A549 (cell line): ENCODE results near the gene SAMD4B. TPM values are rescaled to one million over a fixed set of nuclear protein-coding genes. Genes with fewer than 3 reads are reported as not detected.
A peak's percentile ranks its signal among the peaks of the same experiment; 100 is the strongest.

Experiments
- ATAC-seq, 2 experiments: fragments of 200-7000 bp in 1 of 2; fragments of >200 bp in 1 of 2; cut with Nextera tagmentation in 1 of 2; cut with Tn5 transposase in 1 of 2; 3 replicates each; pipeline versions ENCODE4 v1.8.0 to v1.9.1; 2018 to 2020; ENCODE audit warnings: mild to moderate bottlenecking in 1 of 2, moderate library complexity in 1 of 2
- CTCF ChIA-PET: fragments of 300-600 bp; sonication (Branson Sonifier 250); formaldehyde crosslinking; extraction: SDS; loops from one replicate; lab custom pipeline; 2021; ENCODE audit warnings: antibody characterized with exemption, inconsistent platforms; lab: Yijun Ruan, JAX
- POLR2A ChIA-PET: fragments of 350-600 bp; formaldehyde crosslinking; extraction: SDS; loops from one replicate; lab custom pipeline; 2021; ENCODE audit warnings: antibody characterized with exemption, inconsistent platforms; lab: Yijun Ruan, JAX
- DNase-seq, 2 experiments: peaks; one replicate each; pipeline versions ENCODE4 v3.0.0 to v3.0.0-alpha.2; 2011 to 2016; ENCODE audit warnings: low read depth in 1 of 2, low spot score in 1 of 2
- FAIRE-seq: peaks from 2 replicates; lab custom pipeline; 2011; peaks lifted over from hg19 to GRCh38; lab: Jason Lieb, UNC
- H3K27ac ChIP-seq, 2 experiments: fragments of >200 bp; sonication (Bioruptor Twin); formaldehyde crosslinking; 3 replicates each; pipeline ENCODE4 v1.5.1; 2016 to 2017
- H3K4me1 ChIP-seq: fragments of >200 bp; sonication (Bioruptor Twin); formaldehyde crosslinking; 3 replicates; pipeline ENCODE4 v1.6.1; 2016
- H3K4me2 ChIP-seq: fragments of >200 bp; sonication (Bioruptor Twin); formaldehyde crosslinking; 3 replicates; pipeline ENCODE4 v1.6.1; 2016
- H3K4me3 ChIP-seq: fragments of >200 bp; sonication (Bioruptor Twin); formaldehyde crosslinking; 3 replicates; pipeline ENCODE4 v1.5.1; 2016
- H3K9me3 ChIP-seq: fragments of >200 bp; sonication (Bioruptor Twin); formaldehyde crosslinking; 3 replicates; pipeline ENCODE4 v1.6.1; 2016
- ATOH8 ChIP-seq: fragments of 250-450 bp; sonication (Bioruptor Pico); IDR thresholded peaks from 2 replicates; pipeline ENCODE4 v1.5.0; 2020; ENCODE audit warnings: low read depth, mild to moderate bottlenecking, moderate library complexity
- BHLHE40 ChIP-seq: IDR thresholded peaks from 2 replicates; pipeline ENCODE4 v1.6.1; 2012; ENCODE audit warnings: low read depth, low read length, inconsistent platforms
- CBX2 ChIP-seq: fragments of 200-600 bp; sonication (generic); IDR thresholded peaks from 2 replicates; pipeline ENCODE4 v1.6.1; 2016; ENCODE audit warnings: low read depth, mild to moderate bottlenecking, borderline replicate concordance
- CEBPB ChIP-seq, 2 experiments: fragments of >200 bp in 1 of 2; sonication (Bioruptor Twin) in 1 of 2; formaldehyde crosslinking in 1 of 2; IDR thresholded peaks; 2 replicates each; pipeline ENCODE4 v1.6.1; 2012 to 2016
- CHD2 ChIP-seq: fragments of 150-350 bp; IDR thresholded peaks from 2 replicates; pipeline ENCODE4 v1.6.1; 2014; ENCODE audit warnings: low read length; ENCODE audit not compliant: partially characterized antibody
- EHF ChIP-seq: fragments of 250-450 bp; sonication (Bioruptor Pico); IDR thresholded peaks from 2 replicates; pipeline ENCODE4 v1.5.0; 2020; ENCODE audit warnings: mild to moderate bottlenecking
- EHMT2 ChIP-seq: fragments of 200-600 bp; sonication (generic); IDR thresholded peaks from 2 replicates; pipeline ENCODE4 v1.6.1; 2016; ENCODE audit warnings: antibody characterized with exemption, low read depth, mild to moderate bottlenecking, moderate library complexity
- ELK1 ChIP-seq: fragments of 150-350 bp; IDR thresholded peaks from 2 replicates; pipeline ENCODE4 v1.6.1; 2014; ENCODE audit warnings: low read depth, mild to moderate bottlenecking, low read length
- EP300 ChIP-seq, 2 experiments: fragments of >200 bp; sonication (Bioruptor Twin); formaldehyde crosslinking; IDR thresholded peaks; 2 replicates in 1 of 2; 3 replicates in 1 of 2; pipeline ENCODE4 v1.6.1; 2016 to 2017
- HDAC2 ChIP-seq: fragments of 200-600 bp; sonication (generic); IDR thresholded peaks from 2 replicates; pipeline ENCODE4 v1.6.1; 2016
- HOXB5 ChIP-seq: fragments of 250-450 bp; sonication (Bioruptor Pico); IDR thresholded peaks from 2 replicates; pipeline ENCODE4 v1.5.0; 2020; ENCODE audit warnings: mild to moderate bottlenecking, moderate library complexity
- JUN ChIP-seq, 2 experiments: fragments of >200 bp; sonication (Bioruptor Twin); formaldehyde crosslinking; IDR thresholded peaks; 2 replicates in 1 of 2; 3 replicates in 1 of 2; pipeline ENCODE4 v1.6.1; 2016 to 2017
- KDM1A ChIP-seq: fragments of 200-600 bp; sonication (generic); IDR thresholded peaks from 2 replicates; pipeline ENCODE4 v1.6.1; 2016; ENCODE audit warnings: low read depth, mild to moderate bottlenecking
- KDM5A ChIP-seq: fragments of 200-600 bp; sonication (generic); IDR thresholded peaks from 2 replicates; pipeline ENCODE4 v1.6.1; 2016; ENCODE audit warnings: antibody characterized with exemption, mild to moderate bottlenecking
- MAFK ChIP-seq: fragments of 450-650 bp; IDR thresholded peaks from 2 replicates; pipeline ENCODE4 v1.6.1; 2014; ENCODE audit not compliant: partially characterized antibody
- NFE2L2 ChIP-seq: fragments of 150-350 bp; conservative IDR thresholded peaks from 2 replicates; pipeline ENCODE4 v1.6.1; 2014; ENCODE audit warnings: low read length
- PHF8 ChIP-seq: fragments of 200-600 bp; sonication (generic); IDR thresholded peaks from 2 replicates; pipeline ENCODE4 v1.6.1; 2016; ENCODE audit warnings: low read depth, mild to moderate bottlenecking, antibody characterized with exemption, moderate library complexity, borderline replicate concordance
- POLR2A ChIP-seq: IDR thresholded peaks from 2 replicates; pipeline ENCODE4 v1.6.1; 2012; ENCODE audit warnings: mild to moderate bottlenecking, low read length
- POLR2AphosphoS2 ChIP-seq: conservative IDR thresholded peaks from 2 replicates; pipeline ENCODE4 v1.6.1; 2012; ENCODE audit warnings: low read length, improper control_type of control experiment, inconsistent platforms
- RAD21 ChIP-seq, 2 experiments: fragments of >200 bp in 1 of 2; sonication (Bioruptor Twin) in 1 of 2; formaldehyde crosslinking in 1 of 2; IDR thresholded peaks in 1 of 2; conservative IDR thresholded peaks in 1 of 2; 2 replicates in 1 of 2; 3 replicates in 1 of 2; pipeline ENCODE4 v1.6.1; 2012 to 2018; ENCODE audit warnings: inconsistent platforms in 1 of 2
- RARB ChIP-seq: fragments of 250-450 bp; sonication (Bioruptor Pico); IDR thresholded peaks from 2 replicates; pipeline ENCODE4 v1.8.0; 2021; ENCODE audit warnings: mild to moderate bottlenecking, moderate library complexity
- RNF2 ChIP-seq: fragments of 200-600 bp; sonication (generic); IDR thresholded peaks from 2 replicates; pipeline ENCODE4 v1.6.1; 2016; ENCODE audit warnings: low read depth, mild to moderate bottlenecking, antibody characterized with exemption, moderate library complexity, borderline replicate concordance
- SREBF2 ChIP-seq: fragments of 450-650 bp; IDR thresholded peaks from 2 replicates; pipeline ENCODE4 v1.6.1; 2014; ENCODE audit warnings: mild to moderate bottlenecking, moderate library complexity
- ZFP36 ChIP-seq: fragments of 450-650 bp; IDR thresholded peaks from 2 replicates; pipeline ENCODE4 v1.6.1; 2014; ENCODE audit warnings: borderline replicate concordance; ENCODE audit not compliant: partially characterized antibody
- ZNF302 ChIP-seq: fragments of 250-450 bp; sonication (Bioruptor Pico); IDR thresholded peaks from 2 replicates; pipeline ENCODE4 v1.9.0; 2021; ENCODE audit warnings: inconsistent platforms, mild to moderate bottlenecking, moderate library complexity
- ZSCAN20 ChIP-seq: fragments of 250-450 bp; sonication (Bioruptor Pico); IDR thresholded peaks from 2 replicates; pipeline ENCODE4 v1.8.0; 2022; ENCODE audit warnings: mild to moderate bottlenecking, moderate library complexity
- WGBS: methylation state at CpG from one replicate; pipeline ENCODE4 v1.1.6; 2017; ENCODE audit errors: missing lambda C conversion rate; 5-methylcytosine and 5-hydroxymethylcytosine counted together
- polyA plus RNA-seq, 4 experiments: library from polyadenylated mRNA; depleted of rRNA in 3 of 4; stranded (reverse); fragments of >200 nt; fragmentation: RNase III in 1 of 4; extraction: RNeasy Plus Mini Kit Qiagen cat#74134 plus additional on column Dnase treatment in 1 of 4; gene quantifications; 2 replicates in 3 of 4; 3 replicates in 1 of 4; pipeline ENCODE4 v1.2.3, GENCODE V29; 2011 to 2017
- TF ChIP-seq, protein P1 (sequence below): IDR thresholded peaks from 2 replicates; pipeline ENCODE4 v1.6.1; 2012; ENCODE audit warnings: low read depth, borderline replicate concordance
- TF ChIP-seq, protein P2 (sequence below): fragments of 200-600 bp; sonication (generic); IDR thresholded peaks from 2 replicates; pipeline ENCODE4 v1.6.1; 2016; ENCODE audit warnings: antibody characterized with exemption, mild to moderate bottlenecking, moderate library complexity

Gene SAMD4B
- polyA plus RNA-seq, 2 of the 4 experiments (the other 2 are of a cell fraction): 82.1 to 118 TPM

GRCh38 chr19:39314016-39314728, 28.0 kb upstream of the SAMD4B start:
- TF ChIP-seq POLR2A (no peak; the same call in 1 of the 2 replicates), RNF2 (no peak), ZFP36 (no peak), RARB (CRISPR knock-in tag) (no peak), JUN (IDR thresholded peaks at IDR 0.05) (no peak), ZNF302 (CRISPR knock-in tag) (no peak), BHLHE40 (no peak), POLR2AphosphoS2 (no peak), CEBPB (IDR thresholded peaks at IDR 0.05) (no peak), CBX2 (no peak), NFE2L2 (no peak), PHF8 (no peak)
- TF ChIP-seq, protein P1, sequence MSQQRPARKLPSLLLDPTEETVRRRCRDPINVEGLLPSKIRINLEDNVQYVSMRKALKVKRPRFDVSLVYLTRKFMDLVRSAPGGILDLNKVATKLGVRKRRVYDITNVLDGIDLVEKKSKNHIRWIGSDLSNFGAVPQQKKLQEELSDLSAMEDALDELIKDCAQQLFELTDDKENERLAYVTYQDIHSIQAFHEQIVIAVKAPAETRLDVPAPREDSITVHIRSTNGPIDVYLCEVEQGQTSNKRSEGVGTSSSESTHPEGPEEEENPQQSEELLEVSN: no peak
- DNase-seq (no peak), FAIRE-seq (no peak), ATAC-seq (no peak)
- Histone ChIP-seq H3K27ac (no peak overlapping the region), H3K4me1 (no peaks in the 10 kb centered on the region), H3K4me3 (no peak overlapping the region), H3K4me2 (no peak overlapping the region), H3K9me3 (no peaks in the 10 kb centered on the region)
- 95% methylated on average over 64 of the region's 64 CpGs for whole genome bisulfite sequencing
- ChIA-PET CTCF (interaction anchor here (0.5 to 9.1 kb wide), 7 partner anchors 8 to 422 kb away, joined by 3 to 86 read pairs (median 3); partner anchors contain the start of gene IFNL2), POLR2A (no interaction called here)

- TF ChIP-seq ZFP36 (peak; percentile 73), KDM5A (no peak), EHF (no peak), RNF2 (no peak), ZSCAN20 (CRISPR knock-in tag) (no peak), MAFK (no peak), KDM1A (peak; percentile 66; the same call in 1 of the 2 replicates), ELK1 (no peak)
- TF ChIP-seq, all 56 proteins: peak for 2
- WGBS: 98% methylated on average over 1 of the region's 1 CpG
- FAIRE-seq (peak; percentile 96), DNase-seq (no peak), ATAC-seq (no peak)
- Histone ChIP-seq H3K27ac (no peak overlapping the region), H3K4me2 (no peak overlapping the region), H3K4me1 (peaks cover 8% of the 10 kb centered on the region), H3K4me3 (no peak overlapping the region), H3K9me3 (no peaks in the 10 kb centered on the region)
- CTCF ChIA-PET: interaction anchor here (0.7 to 9.1 kb wide), 8 partner anchors 10 to 363 kb away, joined by 3 to 86 read pairs (median 4); no protein-coding TSS in a partner anchor
- POLR2A ChIA-PET: no interaction called here
These were observed 26.3 kb upstream of the SAMD4B start for GRCh38 chr19:39315933-39316332.

GRCh38 chr19:39316627-39317321, 25.4 kb upstream of the SAMD4B start:
- ChIA-PET CTCF (interaction anchor here (1.0 to 9.1 kb wide), 8 partner anchors 11 to 364 kb away, joined by 3 to 86 read pairs (median 5); no protein-coding TSS in a partner anchor), POLR2A (no interaction called here)
- Histone ChIP-seq H3K27ac (no peak overlapping the region), H3K9me3 (no peaks in the 10 kb centered on the region), H3K4me2 (no peak overlapping the region), H3K4me3 (no peak overlapping the region), H3K4me1 (peaks cover 8% of the 10 kb centered on the region)
- no peak for FAIRE-seq
- no peak for DNase-seq
- 92% methylated on average over 12 of the region's 12 CpGs for WGBS
- ATAC-seq: no peak
- no peak for TF ChIP-seq POLR2AphosphoS2
- no peak for TF ChIP-seq HDAC2
- no peak for TF ChIP-seq EP300 (IDR thresholded peaks at IDR 0.05)
- TF ChIP-seq RAD21 (conservative IDR thresholded peaks at IDR 0.05 in 1 of 2, IDR thresholded peaks at IDR 0.05 in 1 of 2): no peak
- no peak for TF ChIP-seq EHMT2
- no peak for TF ChIP-seq HOXB5 (CRISPR knock-in tag)
- no peak for TF ChIP-seq MAFK
- TF ChIP-seq, protein P2, sequence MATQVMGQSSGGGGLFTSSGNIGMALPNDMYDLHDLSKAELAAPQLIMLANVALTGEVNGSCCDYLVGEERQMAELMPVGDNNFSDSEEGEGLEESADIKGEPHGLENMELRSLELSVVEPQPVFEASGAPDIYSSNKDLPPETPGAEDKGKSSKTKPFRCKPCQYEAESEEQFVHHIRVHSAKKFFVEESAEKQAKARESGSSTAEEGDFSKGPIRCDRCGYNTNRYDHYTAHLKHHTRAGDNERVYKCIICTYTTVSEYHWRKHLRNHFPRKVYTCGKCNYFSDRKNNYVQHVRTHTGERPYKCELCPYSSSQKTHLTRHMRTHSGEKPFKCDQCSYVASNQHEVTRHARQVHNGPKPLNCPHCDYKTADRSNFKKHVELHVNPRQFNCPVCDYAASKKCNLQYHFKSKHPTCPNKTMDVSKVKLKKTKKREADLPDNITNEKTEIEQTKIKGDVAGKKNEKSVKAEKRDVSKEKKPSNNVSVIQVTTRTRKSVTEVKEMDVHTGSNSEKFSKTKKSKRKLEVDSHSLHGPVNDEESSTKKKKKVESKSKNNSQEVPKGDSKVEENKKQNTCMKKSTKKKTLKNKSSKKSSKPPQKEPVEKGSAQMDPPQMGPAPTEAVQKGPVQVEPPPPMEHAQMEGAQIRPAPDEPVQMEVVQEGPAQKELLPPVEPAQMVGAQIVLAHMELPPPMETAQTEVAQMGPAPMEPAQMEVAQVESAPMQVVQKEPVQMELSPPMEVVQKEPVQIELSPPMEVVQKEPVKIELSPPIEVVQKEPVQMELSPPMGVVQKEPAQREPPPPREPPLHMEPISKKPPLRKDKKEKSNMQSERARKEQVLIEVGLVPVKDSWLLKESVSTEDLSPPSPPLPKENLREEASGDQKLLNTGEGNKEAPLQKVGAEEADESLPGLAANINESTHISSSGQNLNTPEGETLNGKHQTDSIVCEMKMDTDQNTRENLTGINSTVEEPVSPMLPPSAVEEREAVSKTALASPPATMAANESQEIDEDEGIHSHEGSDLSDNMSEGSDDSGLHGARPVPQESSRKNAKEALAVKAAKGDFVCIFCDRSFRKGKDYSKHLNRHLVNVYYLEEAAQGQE: no peak
- TF ChIP-seq ATOH8: no peak
- TF ChIP-seq SREBF2: no peak
- TF ChIP-seq CHD2: no peak
